Lung (tissue), 12 donors: ENCODE results near the gene RXFP4. TPM values are rescaled to one million over a fixed set of nuclear protein-coding genes. Genes with fewer than 3 reads are reported as not detected.

Source experiments
- ATAC-seq: fragments of 200-7000 bp; cut with Tn5 transposase; one replicate; pipeline ENCODE4 v1.9.1; 2020; ENCODE audit warnings: moderate number of reproducible peaks; ENCODE audit not compliant: insufficient read depth, low FRiP score
- DNase-seq, 3 donors: peaks; one replicate each; pipeline ENCODE4 v3.0.0-alpha.2; 2013 to 2017
- H3K27ac ChIP-seq, 2 donors: one replicate each; pipeline ENCODE4 v1.5.1; 2013; ENCODE audit warnings: mild to moderate bottlenecking in 2 of 2, moderate library complexity in 2 of 2, control low read depth in 1 of 2, inconsistent platforms in 1 of 2, low read depth in 1 of 2, low read length in 1 of 2
- H3K27me3 ChIP-seq, 3 donors: one replicate each; pipeline ENCODE4 v1.5.1; 2013; ENCODE audit warnings: low read length in 2 of 3; ENCODE audit not compliant: control insufficient read depth in 3 of 3, insufficient read depth in 3 of 3
- H3K36me3 ChIP-seq, 4 donors: one replicate each; pipeline ENCODE4 v1.5.1; 2013; ENCODE audit warnings: low read length in 4 of 4, mild to moderate bottlenecking in 1 of 4, moderate library complexity in 1 of 4; ENCODE audit not compliant: control insufficient read depth in 4 of 4, insufficient read depth in 4 of 4
- H3K4me1 ChIP-seq, 5 donors: one replicate each; pipeline ENCODE4 v1.5.1; 2013; ENCODE audit warnings: low read length in 5 of 5, mild to moderate bottlenecking in 2 of 5, moderate library complexity in 1 of 5; ENCODE audit not compliant: control insufficient read depth in 5 of 5, insufficient read depth in 5 of 5
- H3K4me3 ChIP-seq: one replicate; pipeline ENCODE4 v1.5.1; 2013; ENCODE audit warnings: mild to moderate bottlenecking, control low read depth, moderate library complexity
- H3K9ac ChIP-seq, 2 donors: one replicate each; pipeline ENCODE4 v1.5.1; 2013; ENCODE audit warnings: low read length in 2 of 2, control low read depth in 1 of 2; ENCODE audit not compliant: insufficient read depth in 1 of 2
- H3K9me3 ChIP-seq, 4 donors: one replicate each; pipeline ENCODE4 v1.5.1; 2013; ENCODE audit warnings: low read length in 3 of 4, mild to moderate bottlenecking in 1 of 4, moderate library complexity in 1 of 4; ENCODE audit not compliant: control insufficient read depth in 4 of 4, insufficient read depth in 3 of 4
- CTCF ChIP-seq: IDR thresholded peaks from 2 replicates; pipeline ENCODE4 v1.5.1; 2012; ENCODE audit warnings: mild to moderate bottlenecking; ENCODE audit errors: control extremely low read depth, extremely low read depth
- WGBS, 2 donors: extraction: QIAGEN DNeasy Blood & Tissue Kit; methylation state at CpG; one replicate each; pipeline ENCODE4 v1.1.7; 2013; 5-methylcytosine and 5-hydroxymethylcytosine counted together
- polyA plus RNA-seq, 2 donors: library from polyadenylated mRNA; stranded (reverse); fragments of 200-250 nt; gene quantifications; one replicate each; pipeline ENCODE4 v1.2.1, GENCODE V29; 2013
- total RNA-seq, 2 donors: library from RNA; depleted of rRNA in 1 of 2; stranded (reverse); fragments of >200 nt in 1 of 2; gene quantifications; one replicate each; pipeline ENCODE4 v1.2.1, GENCODE V29; 2014 to 2021
- donor health status: control.
- donor health status: control.
- donor health status: Bipolar disorder and iron deficiency.
- donor health status: healthy.
- donor health status: DM: yes; HTN: yes; CAD: no.

RXFP4 gene
- total and polyA plus RNA-seq, 4 donors: 0.05 to 0.20 TPM; not detected in 2

GRCh38 chr1:155932487-155932886 is 9.0 kb upstream of the RXFP4 start:
- peaks cover 6 to 31% (median 9%) of the 10 kb centered on the region in 5 donors for H3K4me1 ChIP-seq
- no peaks in the 10 kb centered on the region for H3K27me3 ChIP-seq
- H3K9me3 ChIP-seq: no peaks in the 10 kb centered on the region
- no peak overlapping the region for H3K9ac ChIP-seq
- no peak for DNase-seq
- peaks cover 7 to 31% (median 18%) of the 10 kb centered on the region in 4 donors for H3K36me3 ChIP-seq
- ATAC-seq: no peak
- no peak for TF ChIP-seq CTCF
- no peak overlapping the region for H3K4me3 ChIP-seq
- 78 to 88% methylated on average over 5 of the region's 5 CpGs for WGBS, 2 donors
- H3K27ac ChIP-seq: no peak overlapping the region

GRCh38 chr1:155933591-155934096 is 7.8 kb upstream of the RXFP4 start:
- no peak for TF ChIP-seq CTCF
- H3K4me3 ChIP-seq: peak overlapping the region; percentile 82
- peaks cover 7 to 28% (median 16%) of the 10 kb centered on the region in 4 donors for H3K36me3 ChIP-seq
- DNase-seq: peak in 1 of 3 donors; percentile 8
- WGBS, 2 donors: 4 to 6% methylated on average over 10 of the region's 10 CpGs
- no peaks in the 10 kb centered on the region for H3K9me3 ChIP-seq
- ATAC-seq: no peak
- H3K4me1 ChIP-seq: peaks cover 6 to 31% (median 9%) of the 10 kb centered on the region in 5 donors
- peak overlapping the region; percentile 92 to 96 for H3K9ac ChIP-seq
- no peaks in the 10 kb centered on the region for H3K27me3 ChIP-seq
- peak overlapping the region; percentile 76 to 97 for H3K27ac ChIP-seq

- peak within 1 kb of the TSS; percentile 82 for H3K4me3 ChIP-seq
- ATAC-seq (peak; percentile 95), DNase-seq (peak; percentile 97 to 100 (median 99))
- peak within 1 kb of the TSS; percentile 92 to 96 for H3K9ac ChIP-seq
- peak within 1 kb of the TSS; percentile 88 to 97 for H3K27ac ChIP-seq
- no peak for TF ChIP-seq CTCF
- H3K4me1 ChIP-seq: peaks cover 6 to 31% (median 9%) of the 10 kb centered on the region in 5 donors
- peaks cover 5 to 23% (median 13%) of the 10 kb centered on the region in 4 donors for H3K36me3 ChIP-seq
- H3K9me3 ChIP-seq: no peaks in the 10 kb centered on the region
- WGBS, 2 donors: 1% methylated on average over 50 of the region's 50 CpGs
- H3K27me3 ChIP-seq: no peaks in the 10 kb centered on the region
Measured at GRCh38 chr1:155934097-155934935, 7.1 kb upstream of the RXFP4 start, which contains the start of gene KHDC4. TSS of gene KHDC4 (minus strand) at chr1:155934413. CDS start at chr1:155934373, 40 bp downstream.
